HCT116 (cell line): ENCODE results near the gene RAB11FIP2. TPM values are rescaled to one million over a fixed set of nuclear protein-coding genes. Genes with fewer than 3 reads are reported as not detected.

Experiments used
- ATAC-seq: fragments of 200-7000 bp; cut with Tn5 transposase; 2 replicates; pipeline ENCODE4 v1.9.1; 2020; ENCODE audit warnings: mild to moderate bottlenecking, moderate library complexity
- BruUV-seq: library from RNA; stranded (reverse); fragments of 400-500 nt; replicated peaks from 2 replicates; lab custom pipeline; 2021; lab: Mats Ljungman, UMichigan
- CTCF ChIA-PET: fragments of 300-600 bp; sonication (Branson Sonifier 250); formaldehyde crosslinking; loops from one replicate; lab custom pipeline; 2021; ENCODE audit warnings: antibody characterized with exemption; lab: Charles Lee
- POLR2A ChIA-PET: fragments of 300-600, 350-600 bp; sonication (Branson Sonifier 250); formaldehyde crosslinking; loops from one replicate; lab custom pipeline; 2021; ENCODE audit warnings: antibody characterized with exemption; lab: Charles Lee
- RAD21 ChIA-PET, 2 experiments: fragments of 300-600 bp; sonication (Branson Sonifier 250); formaldehyde crosslinking; loops; one replicate each; lab custom pipeline; 2023; ENCODE audit warnings: low total read pairs in 2 of 2; ENCODE audit not compliant: uncharacterized antibody in 2 of 2, unreplicated experiment in 2 of 2, low non-redundant PET in 1 of 2; lab: Charles Lee
- DNase-seq: peaks from one replicate; pipeline ENCODE4 v3.0.0-alpha.2; 2010; ENCODE audit warnings: low read depth, low spot score
- H2AFZ ChIP-seq: fragments of 200-600 bp; shearing (Covaris generic), sonication (generic); 2 replicates; pipeline ENCODE4 v1.6.1; 2017; ENCODE audit warnings: low read depth, mixed run types, mixed read lengths, antibody characterized with exemption, low read length; ENCODE audit not compliant: poor library complexity, severe bottlenecking
- H3K27ac ChIP-seq: 2 replicates; pipeline ENCODE4 v1.5.1; 2012; ENCODE audit warnings: low read depth, low read length
- H3K27me3 ChIP-seq: fragments of 200-600 bp; sonication (generic); 2 replicates; pipeline ENCODE4 v1.6.1; 2016; ENCODE audit warnings: mixed run types, low read length, mixed read lengths; ENCODE audit not compliant: insufficient read depth
- H3K36me3 ChIP-seq, 2 experiments: fragments of 200-500 bp in 1 of 2; fragments of 200-600 bp in 1 of 2; sonication (Bioruptor generic) in 1 of 2; sonication (generic) in 1 of 2; 2 replicates each; pipeline versions ENCODE4 v1.5.1 to v1.6.1; 2014 to 2016; ENCODE audit warnings: low read length in 2 of 2, inconsistent platforms in 1 of 2, mixed read lengths in 1 of 2, mixed run types in 1 of 2; ENCODE audit not compliant: insufficient read depth in 2 of 2, control insufficient read depth in 1 of 2
- H3K4me1 ChIP-seq, 2 experiments: fragments of 200-600 bp in 1 of 2; sonication (generic) in 1 of 2; 2 replicates each; pipeline versions ENCODE4 v1.5.1 to v1.6.1; 2012 to 2017; ENCODE audit warnings: low read length in 2 of 2, inconsistent platforms in 1 of 2, mild to moderate bottlenecking in 1 of 2, mixed read lengths in 1 of 2, mixed run types in 1 of 2, moderate library complexity in 1 of 2; ENCODE audit not compliant: insufficient read depth in 2 of 2, control insufficient read depth in 1 of 2
- H3K4me2 ChIP-seq: fragments of 200-600 bp; sonication (generic); 2 replicates; pipeline ENCODE4 v1.6.1; 2017; ENCODE audit warnings: mixed run types, low read length, mixed read lengths
- H3K4me3 ChIP-seq, 2 experiments: fragments of 200-600 bp in 1 of 2; sonication (generic) in 1 of 2; replicated peaks in 1 of 2; 2 replicates each; pipeline ENCODE4 v1.5.1; 2011 to 2016; ENCODE audit warnings: low read length in 2 of 2, control low read depth in 1 of 2, low read depth in 1 of 2, mild to moderate bottlenecking in 1 of 2, mixed read lengths in 1 of 2, mixed run types in 1 of 2
- H3K79me2 ChIP-seq: fragments of 200-600 bp; sonication (generic); 2 replicates; pipeline ENCODE4 v1.6.1; 2017; ENCODE audit warnings: mild to moderate bottlenecking, mixed run types, low read length, moderate library complexity, mixed read lengths; ENCODE audit not compliant: insufficient read depth
- H3K9ac ChIP-seq: fragments of 200-600 bp; sonication (generic); 2 replicates; pipeline ENCODE4 v1.6.1; 2016; ENCODE audit warnings: low read length, mixed read lengths
- H3K9me2 ChIP-seq: fragments of 200-600 bp; sonication (generic), shearing (Covaris generic); 2 replicates; pipeline ENCODE4 v1.6.1; 2017; ENCODE audit warnings: mixed run types, mild to moderate bottlenecking, moderate library complexity; ENCODE audit not compliant: insufficient read depth
- H3K9me3 ChIP-seq, 2 experiments: fragments of 200-500 bp in 1 of 2; fragments of 200-600 bp in 1 of 2; sonication (Bioruptor generic) in 1 of 2; sonication (generic) in 1 of 2; 2 replicates each; pipeline ENCODE4 v1.6.1; 2014 to 2017; ENCODE audit warnings: low read length in 2 of 2, mixed read lengths in 2 of 2, inconsistent platforms in 1 of 2, low read depth in 1 of 2, mild to moderate bottlenecking in 1 of 2, mixed run types in 1 of 2, moderate library complexity in 1 of 2; ENCODE audit not compliant: control insufficient read depth in 1 of 2, insufficient read depth in 1 of 2
- H4K20me1 ChIP-seq: fragments of 200-600 bp; sonication (generic), shearing (Covaris generic); 2 replicates; pipeline ENCODE4 v1.6.1; 2017; ENCODE audit warnings: mixed run types, mild to moderate bottlenecking, moderate library complexity; ENCODE audit not compliant: insufficient read depth
- ATF3 ChIP-seq: IDR thresholded peaks from 2 replicates; pipeline ENCODE4 v1.6.1; 2012
- CTCF ChIP-seq, 3 experiments: fragments of 200-600 bp in 1 of 3; sonication (generic) in 1 of 3; IDR thresholded peaks in 2 of 3; conservative IDR thresholded peaks in 1 of 3; 2 replicates each; pipeline ENCODE4 v1.5.1; 2012 to 2017; ENCODE audit warnings: low read depth in 2 of 3, low read length in 2 of 3, antibody characterized with exemption in 1 of 3, borderline replicate concordance in 1 of 3, control low read depth in 1 of 3, mild to moderate bottlenecking in 1 of 3, mixed read lengths in 1 of 3, mixed run types in 1 of 3, moderate library complexity in 1 of 3; ENCODE audit not compliant: insufficient read depth in 1 of 3
- EZH2phosphoT487 ChIP-seq: fragments of 200-600 bp; IDR thresholded peaks from 2 replicates; pipeline ENCODE4 v1.6.1; 2018; ENCODE audit warnings: antibody characterized with exemption, borderline replicate concordance
- POLR2A ChIP-seq: IDR thresholded peaks from 2 replicates; pipeline ENCODE4 v1.7.0; 2011; ENCODE audit warnings: borderline replicate concordance; ENCODE audit not compliant: insufficient read depth, insufficient read length; ENCODE audit errors: extremely low read depth
- SIN3A ChIP-seq: IDR thresholded peaks from 2 replicates; pipeline ENCODE4 v1.6.1; 2012; ENCODE audit warnings: low read depth
- YY1 ChIP-seq: IDR thresholded peaks from 2 replicates; pipeline ENCODE4 v1.6.1; 2011; ENCODE audit warnings: low read length, low read depth, moderate library complexity, mild to moderate bottlenecking; ENCODE audit not compliant: insufficient replicate concordance; ENCODE audit errors: extremely low read depth
- ZFX ChIP-seq: fragments of 450-650 bp; IDR thresholded peaks from 2 replicates; pipeline ENCODE4 v1.6.1; 2017
- intact Hi-C: fragments of 100-400 bp; cut with micrococcal nuclease; formaldehyde crosslinking; loops from 2 replicates; pipeline ENCODE4 v1.10.0; 2022
- total RNA-seq: library from RNA; stranded (reverse); gene quantifications from one replicate; pipeline ENCODE4 v1.2.1, GENCODE V29; 2021; ENCODE audit not compliant: unreplicated experiment
- TF ChIP-seq, protein P1 (sequence below): IDR thresholded peaks from 2 replicates; pipeline ENCODE4 v1.6.1; 2011; ENCODE audit warnings: mild to moderate bottlenecking, low read length, moderate library complexity; ENCODE audit not compliant: insufficient replicate concordance; ENCODE audit errors: extremely low read depth

The RAB11FIP2 gene
- total RNA-seq, 1 experiment from 2014 or later: 16.8 TPM

DNA sequence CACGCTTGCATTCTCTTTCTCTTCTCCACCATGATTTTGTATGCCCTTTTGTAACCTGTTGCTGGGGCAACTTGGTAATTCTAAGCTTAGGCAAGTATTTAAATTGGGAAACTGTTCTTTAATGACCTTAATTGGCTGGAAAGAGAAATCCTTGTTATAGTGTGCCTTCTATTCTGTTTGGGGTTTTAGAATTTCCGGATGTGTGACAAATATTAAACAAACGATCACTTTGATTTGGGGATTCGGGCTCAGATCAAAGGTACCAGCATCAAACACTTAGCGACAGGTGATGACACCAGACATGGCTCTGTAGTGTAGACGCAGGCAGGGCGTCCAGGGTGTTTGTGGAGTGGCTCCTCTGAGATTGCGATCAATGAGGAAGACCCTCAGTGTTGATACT is 55.0 kb downstream of the RAB11FIP2 start:
- no peak overlapping the region for H3K4me2 ChIP-seq
- TF ChIP-seq EZH2phosphoT487: no peak
- TF ChIP-seq ZFX: no peak
- TF ChIP-seq CTCF (IDR thresholded peaks at IDR 0.05 in 2 of 3, conservative IDR thresholded peaks at IDR 0.05 in 1 of 3; ENCODE audit: borderline replicate concordance in 1 of 3, insufficient read depth in 1 of 3, low read depth in 2 of 3, low read length in 2 of 3): no peak
- TF ChIP-seq POLR2A: no peak
- H3K79me2 ChIP-seq: no peaks in the 10 kb centered on the region
- DNase-seq: no peak
- no peak for ATAC-seq
- H3K27me3 ChIP-seq: no peaks in the 10 kb centered on the region
- no peaks in the 10 kb centered on the region for H3K9me3 ChIP-seq
- no peaks in the 10 kb centered on the region for H3K4me1 ChIP-seq
- no TSS peak for BruUV-seq
- ChIA-PET RAD21 (no interaction called here), CTCF (no interaction called here), POLR2A (no interaction called here)
- intact Hi-C loops: no loop called here
- H3K27ac ChIP-seq: no peak overlapping the region
- no peak overlapping the region for H3K4me3 ChIP-seq
- H2AFZ ChIP-seq: no peak overlapping the region
- no peaks in the 10 kb centered on the region for H3K9me2 ChIP-seq
- no peaks in the 10 kb centered on the region for H4K20me1 ChIP-seq
- no peaks in the 10 kb centered on the region for H3K36me3 ChIP-seq
- no peak overlapping the region for H3K9ac ChIP-seq

GRCh38 chr10:117989962-117990361 is 56.8 kb downstream of the RAB11FIP2 start:
- no peak overlapping the region for H3K27ac ChIP-seq
- H3K9me3 ChIP-seq: no peaks in the 10 kb centered on the region
- no peak overlapping the region for H3K4me3 ChIP-seq
- no peaks in the 10 kb centered on the region for H3K9me2 ChIP-seq
- 0 out of 2 replicates have a peak, but pooled peaks have one; percentile 8 for TF ChIP-seq ATF3
- no peak for TF ChIP-seq EZH2phosphoT487
- no peak for TF ChIP-seq SIN3A
- TF ChIP-seq YY1: no peak
- TF ChIP-seq, protein P1, sequence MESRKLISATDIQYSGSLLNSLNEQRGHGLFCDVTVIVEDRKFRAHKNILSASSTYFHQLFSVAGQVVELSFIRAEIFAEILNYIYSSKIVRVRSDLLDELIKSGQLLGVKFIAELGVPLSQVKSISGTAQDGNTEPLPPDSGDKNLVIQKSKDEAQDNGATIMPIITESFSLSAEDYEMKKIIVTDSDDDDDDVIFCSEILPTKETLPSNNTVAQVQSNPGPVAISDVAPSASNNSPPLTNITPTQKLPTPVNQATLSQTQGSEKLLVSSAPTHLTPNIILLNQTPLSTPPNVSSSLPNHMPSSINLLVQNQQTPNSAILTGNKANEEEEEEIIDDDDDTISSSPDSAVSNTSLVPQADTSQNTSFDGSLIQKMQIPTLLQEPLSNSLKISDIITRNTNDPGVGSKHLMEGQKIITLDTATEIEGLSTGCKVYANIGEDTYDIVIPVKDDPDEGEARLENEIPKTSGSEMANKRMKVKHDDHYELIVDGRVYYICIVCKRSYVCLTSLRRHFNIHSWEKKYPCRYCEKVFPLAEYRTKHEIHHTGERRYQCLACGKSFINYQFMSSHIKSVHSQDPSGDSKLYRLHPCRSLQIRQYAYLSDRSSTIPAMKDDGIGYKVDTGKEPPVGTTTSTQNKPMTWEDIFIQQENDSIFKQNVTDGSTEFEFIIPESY: no peak
- no TSS peak for BruUV-seq
- DNase-seq: no peak
- no peaks in the 10 kb centered on the region for H3K79me2 ChIP-seq
- no peaks in the 10 kb centered on the region for H3K4me1 ChIP-seq
- RAD21 ChIA-PET: no interaction called here
- H4K20me1 ChIP-seq: no peaks in the 10 kb centered on the region
- no peak overlapping the region for H3K9ac ChIP-seq
- ATAC-seq: no peak
- CTCF ChIA-PET: no interaction called here
- POLR2A ChIA-PET: no interaction called here
- intact Hi-C loops: no loop called here
- no peak overlapping the region for H3K4me2 ChIP-seq
- no peaks in the 10 kb centered on the region for H3K27me3 ChIP-seq
- no peaks in the 10 kb centered on the region for H3K36me3 ChIP-seq
- H2AFZ ChIP-seq: no peak overlapping the region
